ENCODE data around the gene KCNIP4. TPM values are rescaled to one million over a fixed set of nuclear protein-coding genes. Genes with fewer than 3 reads are reported as not detected.

KCNIP4 gene
- total and polyA plus RNA-seq, 3 donors from 2014 or later: 0.68 TPM; not detected in 2

- intact Hi-C loops (cut with DNase I; ENCODE audit: low total_unique reads): no loop called here
- H3K9me3 ChIP-seq: no peaks in the 10 kb centered on the region
- TF ChIP-seq CTCF (IDR thresholded peaks at IDR 0.05) (no peak), POLR2A (IDR thresholded peaks at IDR 0.05) (no peak)
- H3K27ac ChIP-seq: no peak overlapping the region
- DNase-seq: no peak
- H3K36me3 ChIP-seq (ENCODE audit: low read depth, missing control alignments): no peaks in the 10 kb centered on the region
- no peak overlapping the region for H3K4me3 ChIP-seq
- H3K4me1 ChIP-seq: no peaks in the 10 kb centered on the region
- no peaks in the 10 kb centered on the region for H3K27me3 ChIP-seq
- 61 to 76% methylated on average over 1 of the region's 1 CpG for WGBS, 2 donors
Measured at GRCh38 chr4:21167711-21168110, 780.9 kb downstream of the KCNIP4 start.

- Histone ChIP-seq H3K27me3 (no peaks in the 10 kb centered on the region), H3K36me3 (ENCODE audit: low read depth, missing control alignments) (no peaks in the 10 kb centered on the region), H3K27ac (no peak overlapping the region), H3K4me1 (no peaks in the 10 kb centered on the region), H3K9me3 (no peaks in the 10 kb centered on the region), H3K4me3 (no peak overlapping the region)
- intact Hi-C loops (cut with DNase I; ENCODE audit: low total_unique reads): no loop called here
- DNase-seq: no peak
- TF ChIP-seq POLR2A (IDR thresholded peaks at IDR 0.05) (no peak), CTCF (IDR thresholded peaks at IDR 0.05) (no peak)
- 66 to 70% methylated on average over 4 of the region's 4 CpGs for WGBS, 2 donors
Measured at GRCh38 chr4:21155367-21155766, 793.2 kb downstream of the KCNIP4 start.

GRCh38 chr4:21139327-21139726 lies 809.2 kb downstream of the KCNIP4 start:
- H3K4me3 ChIP-seq: no peak overlapping the region
- no peaks in the 10 kb centered on the region for H3K9me3 ChIP-seq
- H3K36me3 ChIP-seq (ENCODE audit: low read depth, missing control alignments): no peaks in the 10 kb centered on the region
- no peaks in the 10 kb centered on the region for H3K4me1 ChIP-seq
- no peaks in the 10 kb centered on the region for H3K27me3 ChIP-seq
- TF ChIP-seq CTCF (IDR thresholded peaks at IDR 0.05) (no peak), POLR2A (IDR thresholded peaks at IDR 0.05) (no peak)
- 72 to 77% methylated on average over 4 of the region's 4 CpGs for WGBS, 2 donors
- DNase-seq: no peak
- no peak overlapping the region for H3K27ac ChIP-seq
- intact Hi-C loops (cut with DNase I; ENCODE audit: low total_unique reads): loop anchor here (10.0 kb wide), 1 partner anchor 365 kb away; no protein-coding TSS in a partner anchor

- intact Hi-C loops (cut with DNase I; ENCODE audit: low total_unique reads): loop anchor here (10.0 kb wide), 1 partner anchor 361 kb away; no protein-coding TSS in a partner anchor
- WGBS, 2 donors: 52 to 63% methylated on average over 5 of the region's 5 CpGs
- TF ChIP-seq CTCF (IDR thresholded peaks at IDR 0.05) (no peak), POLR2A (IDR thresholded peaks at IDR 0.05) (no peak)
Measured at GRCh38 chr4:21136051-21136630, 812.4 kb downstream of the KCNIP4 start.

GRCh38 chr4:21134994-21135393 lies 813.6 kb downstream of the KCNIP4 start:
- Histone ChIP-seq H3K27me3 (no peaks in the 10 kb centered on the region), H3K4me1 (no peaks in the 10 kb centered on the region), H3K9me3 (no peaks in the 10 kb centered on the region), H3K4me3 (no peak overlapping the region), H3K27ac (no peak overlapping the region), H3K36me3 (ENCODE audit: low read depth, missing control alignments) (no peaks in the 10 kb centered on the region)
- 89 to 96% methylated on average over 2 of the region's 2 CpGs for WGBS, 2 donors
- intact Hi-C loops (cut with DNase I; ENCODE audit: low total_unique reads): loop anchor here (10.0 kb wide), 1 partner anchor 360 kb away; no protein-coding TSS in a partner anchor
- DNase-seq: no peak
- TF ChIP-seq POLR2A (IDR thresholded peaks at IDR 0.05): no peak
- no peak for TF ChIP-seq CTCF (IDR thresholded peaks at IDR 0.05)

More at GRCh38 chr4:21136051-21136630, 812.4 kb downstream of the KCNIP4 start:
- Histone ChIP-seq H3K27me3 (no peaks in the 10 kb centered on the region), H3K36me3 (ENCODE audit: low read depth, missing control alignments) (no peaks in the 10 kb centered on the region), H3K27ac (no peak overlapping the region), H3K4me1 (no peaks in the 10 kb centered on the region), H3K9me3 (no peaks in the 10 kb centered on the region), H3K4me3 (no peak overlapping the region)
- no peak for DNase-seq
